ENCODE measurements around the gene PTPN14.

Gene PTPN14

GRCh38 chr1:214386747-214387146 is 164.7 kb downstream of the PTPN14 start:
- no peak for DNase-seq

GRCh38 chr1:214386333-214386732 is 165.1 kb downstream of the PTPN14 start:
- no peak for DNase-seq

GRCh38 chr1:214385428-214385827 is 166.0 kb downstream of the PTPN14 start:
- DNase-seq: no peak

GRCh38 chr1:214384373-214385079 is 166.9 kb downstream of the PTPN14 start:
- no peak for DNase-seq

GRCh38 chr1:214383381-214384372 is 167.7 kb downstream of the PTPN14 start:
- no peak for DNase-seq

- DNase-seq: no peak
Observed at GRCh38 chr1:214380986-214381695, 170.3 kb downstream of the PTPN14 start.

- no peak for DNase-seq
Observed at GRCh38 chr1:214380396-214380795, 171.0 kb downstream of the PTPN14 start.

- no peak for DNase-seq
Observed at GRCh38 chr1:214379236-214379970, 172.0 kb downstream of the PTPN14 start.

- no peak for DNase-seq
Observed at GRCh38 chr1:214378492-214378891, 172.9 kb downstream of the PTPN14 start.

GRCh38 chr1:214377886-214378285 is 173.5 kb downstream of the PTPN14 start:
- no peak for DNase-seq

- no peak for DNase-seq
Observed at GRCh38 chr1:214377485-214377884, 173.9 kb downstream of the PTPN14 start.

- no peak for DNase-seq
Observed at GRCh38 chr1:214372092-214372491, 179.3 kb downstream of the PTPN14 start.

- no peak for DNase-seq
Observed at GRCh38 chr1:214370615-214371014, 180.8 kb downstream of the PTPN14 start.

- no peak for DNase-seq
Observed at GRCh38 chr1:214369364-214369763, 182.0 kb downstream of the PTPN14 start.

GRCh38 chr1:214367841-214368240 is 183.6 kb downstream of the PTPN14 start:
- no peak for DNase-seq

- no peak for DNase-seq
Observed at GRCh38 chr1:214364786-214365295, 186.6 kb downstream of the PTPN14 start.

GRCh38 chr1:214364386-214364785 is 187.0 kb downstream of the PTPN14 start:
- DNase-seq: no peak

- no peak for DNase-seq
Observed at GRCh38 chr1:214363386-214363785, 188.0 kb downstream of the PTPN14 start.

- DNase-seq: no peak
Observed at GRCh38 chr1:214362188-214362882, 189.1 kb downstream of the PTPN14 start.

GRCh38 chr1:214361636-214362035 is 189.8 kb downstream of the PTPN14 start:
- no peak for DNase-seq

- no peak for DNase-seq
Observed at GRCh38 chr1:214360525-214361164, 190.8 kb downstream of the PTPN14 start.
